ENCODE measurements around the gene RIBC2. TPM values are rescaled to one million over a fixed set of nuclear protein-coding genes. Genes with fewer than 3 reads are reported as not detected.
A peak's percentile ranks its signal among the peaks of the same experiment; 100 is the strongest.
"Not testable (repeated sequence)": the region's sequence is repeated elsewhere in the genome, so short reads cannot be mapped to it uniquely, and the experiment has no call there.

RIBC2 gene
- total and polyA plus RNA-seq, 7 experiments from 2014 or later, result 0.59 to 9.5 (median 1.4) TPM; not detected in 4

GRCh38 chr22:45435544-45436139 is 22.1 kb downstream of the RIBC2 start:
- DNase-seq, result peak; percentile 60 to 79 (median 73)
- Histone ChIP-seq H3K4me3 (ENCODE audit: low read length) (no peak overlapping the region), H3K9me3 (ENCODE audit: control insufficient read depth in 2 of 3, low read length in 3 of 3) (no peaks in the 10 kb centered on the region), H3K27me3 (ENCODE audit: control insufficient read depth in 2 of 2, insufficient read depth in 2 of 2, low read length in 2 of 2) (no peaks in the 10 kb centered on the region), H3K27ac (ENCODE audit: low read depth, low read length) (no peak overlapping the region), H3K36me3 (ENCODE audit: control insufficient read depth in 2 of 3, insufficient read depth in 3 of 3, low read length in 3 of 3) (no peaks in the 10 kb centered on the region), H3K4me1 (ENCODE audit: control insufficient read depth in 2 of 2, insufficient read depth in 2 of 2, low read length in 2 of 2) (peaks cover 2 to 6% of the 10 kb centered on the region in 2 donors)
- peak; percentile 93 for ATAC-seq
- Mint-ChIP-seq H3K27ac (peak overlapping the region in 6 of 9 donors; percentile 31 to 71 (median 60)), H3K4me1 (peaks cover 9 to 22% (median 13%) of the 10 kb centered on the region in 7 donors), H3K4me3 (peak overlapping the region in 5 of 10 donors; percentile 12 to 65 (median 32)), H3K27me3 (peaks cover 0 to 7% (median 0%) of the 10 kb centered on the region in 5 donors), H3K36me3 (peaks cover 0 to 1% (median 0%) of the 10 kb centered on the region in 5 donors), H3K9me3 (no peaks in the 10 kb centered on the region)
- ChIA-PET CTCF (interaction anchor here (0.7 kb wide), 1 partner anchor 1582 kb away, joined by 3 read pairs; no protein-coding TSS in a partner anchor), POLR2A (interaction anchor here (1.8 kb wide), 1 partner anchor 166 kb away, joined by 6 read pairs; no protein-coding TSS in a partner anchor)
- intact Hi-C loops (cut with micrococcal nuclease), result loop anchor here (1.0 to 5.0 kb wide), 7 partner anchors 22 to 333 kb away; partner anchors contain the start of genes RIBC2 (in 2 of the 2), SMC1B (in 2 of the 2) and FAM118A (in 1 of the 2)

GRCh38 chr22:45436871-45437517 is 23.5 kb downstream of the RIBC2 start:
- not testable (repeated sequence) for H3K9me3 Mint-ChIP-seq; H3K4me3 ChIP-seq (ENCODE audit: low read length); H3K4me1 ChIP-seq (ENCODE audit: control insufficient read depth in 2 of 2, insufficient read depth in 2 of 2, low read length in 2 of 2); H3K27ac ChIP-seq (ENCODE audit: low read depth, low read length); H3K36me3 ChIP-seq (ENCODE audit: control insufficient read depth in 2 of 3, insufficient read depth in 3 of 3, low read length in 3 of 3); H3K27me3 ChIP-seq (ENCODE audit: control insufficient read depth in 2 of 2, insufficient read depth in 2 of 2, low read length in 2 of 2); H3K9me3 ChIP-seq (ENCODE audit: control insufficient read depth in 2 of 3, low read length in 3 of 3); ATAC-seq; H3K36me3 Mint-ChIP-seq
- Mint-ChIP-seq H3K27me3 (peaks cover 0 to 15% (median 0%) of the 10 kb centered on the region in 5 donors), H3K4me1 (peaks cover 9 to 29% (median 21%) of the 10 kb centered on the region in 7 donors), H3K27ac (peak overlapping the region in 2 of 9 donors; percentile 65 to 74), H3K4me3 (peak overlapping the region in 6 of 10 donors; percentile 6 to 71 (median 48))
- intact Hi-C loops (cut with micrococcal nuclease), result loop anchor here in 1 of 2 donors (5.0 kb wide), 1 partner anchor 335 kb away; no protein-coding TSS in a partner anchor
- POLR2A ChIA-PET, result interaction anchor here (0.6 kb wide), 1 partner anchor 190 kb away, joined by 3 read pairs; no protein-coding TSS in a partner anchor
- DNase-seq, result peak in 2 of 9 donors; percentile 17 to 48
- CTCF ChIA-PET, result interaction anchor here (0.6 to 1.1 kb wide), 3 partner anchors 118 to 830 kb away, joined by 3 read pairs; no protein-coding TSS in a partner anchor

- no peak overlapping the region for H3K27ac ChIP-seq (ENCODE audit: low read depth, low read length)
- ATAC-seq, result no peak
- no peak for DNase-seq
- Mint-ChIP-seq H3K4me1 (peaks cover 9 to 29% (median 21%) of the 10 kb centered on the region in 7 donors), H3K27ac (no peak overlapping the region), H3K9me3 (no peaks in the 10 kb centered on the region), H3K27me3 (peaks cover 0 to 15% (median 0%) of the 10 kb centered on the region in 5 donors), H3K36me3 (no peaks in the 10 kb centered on the region), H3K4me3 (no peak overlapping the region)
- no peaks in the 10 kb centered on the region for H3K36me3 ChIP-seq (ENCODE audit: control insufficient read depth in 2 of 3, insufficient read depth in 3 of 3, low read length in 3 of 3)
- ChIA-PET POLR2A (no interaction called here), CTCF (interaction anchor here (1.1 kb wide), 1 partner anchor 130 kb away, joined by 3 read pairs; no protein-coding TSS in a partner anchor)
- no peaks in the 10 kb centered on the region for H3K9me3 ChIP-seq (ENCODE audit: control insufficient read depth in 2 of 3, low read length in 3 of 3)
- no peak overlapping the region for H3K4me3 ChIP-seq (ENCODE audit: low read length)
- H3K4me1 ChIP-seq (ENCODE audit: control insufficient read depth in 2 of 2, insufficient read depth in 2 of 2, low read length in 2 of 2), result peaks cover 7 to 9% of the 10 kb centered on the region in 2 donors
- intact Hi-C loops (cut with micrococcal nuclease), result loop anchor here in 1 of 2 donors (5.0 kb wide), 1 partner anchor 336 kb away; no protein-coding TSS in a partner anchor
- no peaks in the 10 kb centered on the region for H3K27me3 ChIP-seq (ENCODE audit: control insufficient read depth in 2 of 2, insufficient read depth in 2 of 2, low read length in 2 of 2)
Measured at GRCh38 chr22:45438336-45438735, 24.8 kb downstream of the RIBC2 start.

GRCh38 chr22:45440688-45441087 is 27.2 kb downstream of the RIBC2 start:
- Mint-ChIP-seq H3K27ac (peak overlapping the region; percentile 24 to 95 (median 83)), H3K4me3 (peak overlapping the region; percentile 70 to 90 (median 86)), H3K4me1 (peaks cover 1 to 23% (median 14%) of the 10 kb centered on the region in 7 donors), H3K27me3 (peaks cover 0 to 15% (median 0%) of the 10 kb centered on the region in 5 donors)
- peak overlapping the region; percentile 29 for H3K4me3 ChIP-seq (ENCODE audit: low read length)
- H3K36me3 ChIP-seq (ENCODE audit: control insufficient read depth in 2 of 3, insufficient read depth in 3 of 3, low read length in 3 of 3); POLR2A ChIA-PET; H3K4me1 ChIP-seq (ENCODE audit: control insufficient read depth in 2 of 2, insufficient read depth in 2 of 2, low read length in 2 of 2); DNase-seq; H3K27me3 ChIP-seq (ENCODE audit: control insufficient read depth in 2 of 2, insufficient read depth in 2 of 2, low read length in 2 of 2); H3K9me3 Mint-ChIP-seq; ATAC-seq; H3K36me3 Mint-ChIP-seq; H3K9me3 ChIP-seq (ENCODE audit: control insufficient read depth in 2 of 3, low read length in 3 of 3): not testable (repeated sequence)
- intact Hi-C loops (cut with micrococcal nuclease), result loop anchor here in 1 of 2 donors (2.0 kb wide), 1 partner anchor 114 kb away; no protein-coding TSS in a partner anchor
- CTCF ChIA-PET, result interaction anchor here (1.5 kb wide), 1 partner anchor 111 kb away, joined by 3 read pairs; no protein-coding TSS in a partner anchor
- peak overlapping the region; percentile 40 for H3K27ac ChIP-seq (ENCODE audit: low read depth, low read length)

- Mint-ChIP-seq H3K27ac (peak overlapping the region; percentile 24 to 95 (median 83)), H3K4me3 (peak overlapping the region; percentile 70 to 90 (median 86)), H3K9me3 (no peaks in the 10 kb centered on the region), H3K27me3 (peaks cover 0 to 15% (median 0%) of the 10 kb centered on the region in 5 donors), H3K4me1 (peaks cover 0 to 20% (median 11%) of the 10 kb centered on the region in 7 donors), H3K36me3 (no peaks in the 10 kb centered on the region)
- intact Hi-C loops (cut with micrococcal nuclease), result loop anchor here in 1 of 2 donors (2.0 kb wide), 1 partner anchor 114 kb away; no protein-coding TSS in a partner anchor
- no peaks in the 10 kb centered on the region for H3K9me3 ChIP-seq (ENCODE audit: control insufficient read depth in 2 of 3, low read length in 3 of 3)
- H3K27ac ChIP-seq (ENCODE audit: low read depth, low read length), result peak overlapping the region; percentile 40
- POLR2A ChIA-PET, result no interaction called here
- no peaks in the 10 kb centered on the region for H3K36me3 ChIP-seq (ENCODE audit: control insufficient read depth in 2 of 3, insufficient read depth in 3 of 3, low read length in 3 of 3)
- H3K4me1 ChIP-seq (ENCODE audit: control insufficient read depth in 2 of 2, insufficient read depth in 2 of 2, low read length in 2 of 2), result peaks cover 3 to 7% of the 10 kb centered on the region in 2 donors
- peak; percentile 90 for ATAC-seq
- peak overlapping the region; percentile 29 for H3K4me3 ChIP-seq (ENCODE audit: low read length)
- H3K27me3 ChIP-seq (ENCODE audit: control insufficient read depth in 2 of 2, insufficient read depth in 2 of 2, low read length in 2 of 2), result no peaks in the 10 kb centered on the region
- CTCF ChIA-PET, result interaction anchor here (0.6 to 1.5 kb wide), 2 partner anchors 52 to 111 kb away, joined by 3 read pairs; no protein-coding TSS in a partner anchor
- DNase-seq, result peak in 7 of 9 donors; percentile 20 to 45 (median 32)
Measured at GRCh38 chr22:45441138-45441537, 27.6 kb downstream of the RIBC2 start.

- H3K36me3 Mint-ChIP-seq, result no peaks in the 10 kb centered on the region
- H3K27me3 Mint-ChIP-seq, result peaks cover 0 to 15% (median 0%) of the 10 kb centered on the region in 5 donors
- H3K27me3 ChIP-seq (ENCODE audit: control insufficient read depth in 2 of 2, insufficient read depth in 2 of 2, low read length in 2 of 2), result no peaks in the 10 kb centered on the region
- intact Hi-C loops (cut with micrococcal nuclease), result no loop called here
- H3K4me1 ChIP-seq (ENCODE audit: control insufficient read depth in 2 of 2, insufficient read depth in 2 of 2, low read length in 2 of 2), result peaks cover 3 to 7% of the 10 kb centered on the region in 2 donors
- POLR2A ChIA-PET, result interaction anchor here (1.1 kb wide), 1 partner anchor 99 kb away, joined by 4 read pairs; no protein-coding TSS in a partner anchor
- H3K9me3 ChIP-seq (ENCODE audit: control insufficient read depth in 2 of 3, low read length in 3 of 3), result no peaks in the 10 kb centered on the region
- peaks cover 0 to 19% (median 11%) of the 10 kb centered on the region in 7 donors for H3K4me1 Mint-ChIP-seq
- CTCF ChIA-PET, result no interaction called here
- H3K4me3 ChIP-seq (ENCODE audit: low read length), result no peak overlapping the region
- no peak overlapping the region for H3K27ac Mint-ChIP-seq
- H3K27ac ChIP-seq (ENCODE audit: low read depth, low read length), result no peak overlapping the region
- ATAC-seq, result no peak
- DNase-seq, result no peak
- H3K9me3 Mint-ChIP-seq, result no peaks in the 10 kb centered on the region
- no peak overlapping the region for H3K4me3 Mint-ChIP-seq
- no peaks in the 10 kb centered on the region for H3K36me3 ChIP-seq (ENCODE audit: control insufficient read depth in 2 of 3, insufficient read depth in 3 of 3, low read length in 3 of 3)
Measured at GRCh38 chr22:45442116-45442515, 28.6 kb downstream of the RIBC2 start.
